Measurements from ENCODE around the gene GSTO2.

GSTO2 gene

GRCh38 chr10:104321226-104321625 is 52.2 kb downstream of the GSTO2 start:
- TF ChIP-seq CTCF (conservative IDR thresholded peaks at IDR 0.05; ENCODE audit: low read depth) = no peak
- CTCF ChIA-PET = interaction anchor here (0.6 to 2.3 kb wide), 8 partner anchors 8 to 47 kb away, joined by 3 to 14 read pairs (median 4); partner anchors contain the start of gene ITPRIP

GRCh38 chr10:104321725-104322415 is 52.9 kb downstream of the GSTO2 start:
- CTCF ChIA-PET = interaction anchor here (0.6 to 2.3 kb wide), 8 partner anchors 9 to 48 kb away, joined by 3 to 14 read pairs (median 4); partner anchors contain the start of gene ITPRIP
- POLR2A ChIA-PET (ENCODE audit: low non-redundant PET) = interaction anchor here (1.3 kb wide), 1 partner anchor 9 kb away, joined by 7 read pairs; no protein-coding TSS in a partner anchor
- no peak for TF ChIP-seq CTCF (conservative IDR thresholded peaks at IDR 0.05; ENCODE audit: low read depth)
- DNase-seq (ENCODE audit: low spot score) = no peak
- H3K27ac ChIP-seq = peak overlapping the region; percentile 99

More at GRCh38 chr10:104321226-104321625, 52.2 kb downstream of the GSTO2 start:
- POLR2A ChIA-PET (ENCODE audit: low non-redundant PET) = interaction anchor here (1.3 kb wide), 1 partner anchor 9 kb away, joined by 7 read pairs; no protein-coding TSS in a partner anchor
- no peak for DNase-seq (ENCODE audit: low spot score)
- H3K27ac ChIP-seq = peak overlapping the region; percentile 99

- ChIA-PET CTCF (interaction anchor here (0.6 to 2.3 kb wide), 3 partner anchors 14 to 30 kb away, joined by 5 to 14 read pairs (median 10); no protein-coding TSS in a partner anchor), POLR2A (ENCODE audit: low non-redundant PET) (interaction anchor here (1.3 kb wide), 1 partner anchor 8 kb away, joined by 7 read pairs; no protein-coding TSS in a partner anchor)
- TF ChIP-seq CTCF (conservative IDR thresholded peaks at IDR 0.05; ENCODE audit: low read depth) = no peak
- H3K27ac ChIP-seq = peak overlapping the region; percentile 99
- DNase-seq (ENCODE audit: low spot score) = peak; percentile 83
Measured at GRCh38 chr10:104322416-104322782, 53.4 kb downstream of the GSTO2 start.

- no peak for DNase-seq (ENCODE audit: low spot score)
- ChIA-PET CTCF (interaction anchor here (1.0 kb wide), 1 partner anchor 15 kb away, joined by 3 read pairs; the partner anchor contains the start of gene ITPRIP), POLR2A (ENCODE audit: low non-redundant PET) (no interaction called here)
- no peak for TF ChIP-seq CTCF (conservative IDR thresholded peaks at IDR 0.05; ENCODE audit: low read depth)
- H3K27ac ChIP-seq = peak overlapping the region; percentile 99
Measured at GRCh38 chr10:104323085-104323484, 54.1 kb downstream of the GSTO2 start.

- peak overlapping the region; percentile 99 for H3K27ac ChIP-seq
- no peak for DNase-seq (ENCODE audit: low spot score)
- ChIA-PET POLR2A (ENCODE audit: low non-redundant PET) (no interaction called here), CTCF (interaction anchor here (0.6 to 1.0 kb wide), 2 partner anchors 15 to 39 kb away, joined by 3 read pairs; partner anchors contain the start of gene ITPRIP)
- TF ChIP-seq CTCF (conservative IDR thresholded peaks at IDR 0.05; ENCODE audit: low read depth) = no peak
Measured at GRCh38 chr10:104323760-104324201, 54.8 kb downstream of the GSTO2 start.

- DNase-seq (ENCODE audit: low spot score) = no peak
- peak overlapping the region; percentile 99 for H3K27ac ChIP-seq
- TF ChIP-seq CTCF (conservative IDR thresholded peaks at IDR 0.05; ENCODE audit: low read depth) = no peak
- ChIA-PET POLR2A (ENCODE audit: low non-redundant PET) (no interaction called here), CTCF (interaction anchor here (0.6 to 1.0 kb wide), 2 partner anchors 14 to 39 kb away, joined by 3 read pairs; partner anchors contain the start of gene ITPRIP)
Measured at GRCh38 chr10:104324221-104324686, 55.3 kb downstream of the GSTO2 start.
